ENCODE measurements around the gene TRIM69. TPM values are rescaled to one million over a fixed set of nuclear protein-coding genes. Genes with fewer than 3 reads are reported as not detected.
A peak's percentile ranks its signal among the peaks of the same experiment; 100 is the strongest.
"Not testable (repeated sequence)": the region's sequence is repeated elsewhere in the genome, so short reads cannot be mapped to it uniquely, and the experiment has no call there.

Gene TRIM69
- 10 to 100 TPM; 14.9 to 23.4 (median 19.0) TPM for polyA plus RNA-seq

DNA sequence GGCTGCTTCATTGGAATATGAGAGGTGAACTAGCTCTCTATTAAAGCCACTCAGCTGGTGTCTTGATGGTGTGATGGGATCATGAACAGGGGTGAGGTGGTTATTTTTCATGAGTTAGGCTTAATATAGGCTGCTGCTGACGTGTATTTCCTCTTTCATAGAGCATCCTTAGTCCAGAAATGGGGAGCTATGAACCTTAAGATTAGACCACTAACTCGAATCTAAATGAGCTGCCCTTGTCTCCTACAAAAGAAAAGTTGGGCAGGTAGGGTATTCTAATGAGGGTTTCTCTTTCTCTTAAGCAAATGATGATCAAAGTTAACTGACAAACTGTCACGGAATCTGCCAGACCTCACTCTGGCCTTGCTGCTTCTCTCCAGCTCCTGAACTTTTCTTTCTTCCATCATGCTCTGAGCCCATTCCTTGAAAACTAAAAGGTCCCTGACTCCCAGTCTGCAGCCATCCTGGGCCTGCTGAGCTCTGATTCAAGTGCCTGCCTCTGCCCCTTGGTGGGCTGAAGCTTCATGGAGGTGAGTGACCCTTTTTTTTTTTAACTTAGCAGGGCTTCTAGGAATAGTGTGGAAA, at the start of gene TRIM69:
TSS of gene TRIM69 (plus strand) at position 348 of the 585 bp plus-strand sequence. CDS start at position 525, 177 bp downstream.
- H3K4me1 Mint-ChIP-seq = peaks cover 28 to 42% of the 10 kb centered on the region in 2 donors
- H3K27me3 Mint-ChIP-seq (ENCODE audit: low read depth in 3 of 3) = peaks cover 0 to 1% (median 0%) of the 10 kb centered on the region in 3 donors
- peaks cover 0 to 10% (median 5%) of the 10 kb centered on the region in 3 donors for H3K36me3 Mint-ChIP-seq
- no peaks in the 10 kb centered on the region for H3K9me3 Mint-ChIP-seq
- peak within 1 kb of the TSS in 1 of 5 donors; percentile 56 for H3K4me3 Mint-ChIP-seq
- DNase-seq = no peak
- H3K27ac Mint-ChIP-seq = peak within 1 kb of the TSS in 5 of 6 donors; percentile 24 to 93 (median 87)

DNA sequence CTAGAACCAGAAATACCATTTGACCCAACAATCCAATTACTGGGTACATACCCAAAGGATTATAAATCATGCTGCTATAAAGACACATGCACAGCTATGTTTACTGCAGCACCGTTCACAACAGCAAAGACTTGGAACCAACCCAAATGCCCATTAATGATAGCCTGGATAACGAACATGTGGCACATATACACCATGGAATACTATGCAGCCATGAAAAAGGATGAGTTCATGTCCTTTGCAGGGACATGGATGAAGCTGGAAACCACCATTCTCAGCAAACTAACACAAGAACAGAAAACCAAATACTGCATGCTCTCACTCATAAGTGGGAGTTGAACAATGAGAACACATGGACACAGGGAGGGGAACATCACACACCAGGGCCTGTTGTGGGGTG, 47.0 kb upstream of the TRIM69 start:
- peaks cover 20 to 36% (median 25%) of the 10 kb centered on the region in 3 donors for H3K36me3 Mint-ChIP-seq
- H3K4me1 Mint-ChIP-seq = peaks cover 50 to 64% of the 10 kb centered on the region in 2 donors
- DNase-seq; H3K27me3 Mint-ChIP-seq (ENCODE audit: low read depth in 3 of 3): not testable (repeated sequence)
- peaks cover 22 to 49% (median 38%) of the 10 kb centered on the region in 6 donors for H3K9me3 Mint-ChIP-seq
- peak overlapping the region in 2 of 5 donors; percentile 42 to 61 for H3K4me3 Mint-ChIP-seq
- H3K27ac Mint-ChIP-seq = peak overlapping the region in 2 of 6 donors; percentile 69 to 71

- DNase-seq = peak in 1 of 3 donors; percentile 28
- Mint-ChIP-seq H3K9me3 (peaks cover 19 to 40% (median 33%) of the 10 kb centered on the region in 6 donors), H3K4me3 (peak overlapping the region in 2 of 5 donors; percentile 38), H3K27ac (peak overlapping the region in 3 of 6 donors; percentile 56 to 67 (median 62)), H3K4me1 (peaks cover 45 to 59% of the 10 kb centered on the region in 2 donors), H3K36me3 (peaks cover 18 to 36% (median 21%) of the 10 kb centered on the region in 3 donors)
- H3K27me3 Mint-ChIP-seq (ENCODE audit: low read depth in 3 of 3) = not testable (repeated sequence)
These were observed 46.1 kb upstream of the TRIM69 start for GRCh38 chr15:44690245-44690644.

DNA sequence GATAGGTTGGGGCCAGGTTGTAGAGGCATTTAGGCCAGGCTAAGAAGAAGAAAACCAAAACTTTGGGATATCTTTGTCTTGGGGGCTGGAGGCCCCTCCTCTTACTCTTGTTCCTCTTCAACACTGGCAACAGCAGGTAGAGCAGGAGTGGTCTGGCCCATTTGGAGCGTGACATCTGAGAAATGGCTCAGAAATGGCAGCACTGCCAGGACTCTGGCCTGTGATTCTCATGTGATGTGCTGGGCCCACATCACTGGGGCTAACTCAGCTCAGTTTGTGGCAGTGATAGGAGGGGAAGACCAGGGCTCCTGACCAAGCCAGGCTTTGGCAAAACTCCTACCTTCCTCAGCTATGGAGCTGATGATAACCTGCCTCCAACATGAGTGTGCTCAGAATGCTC, 43.7 kb upstream of the TRIM69 start:
- DNase-seq = no peak
- peaks cover 5 to 18% (median 16%) of the 10 kb centered on the region in 6 donors for H3K9me3 Mint-ChIP-seq
- no peak overlapping the region for H3K4me3 Mint-ChIP-seq
- H3K27ac Mint-ChIP-seq = peak overlapping the region in 2 of 6 donors; percentile 43 to 58
- peaks cover 25 to 45% of the 10 kb centered on the region in 2 donors for H3K4me1 Mint-ChIP-seq
- H3K27me3 Mint-ChIP-seq (ENCODE audit: low read depth in 3 of 3) = peaks cover 0 to 5% (median under 1%) of the 10 kb centered on the region in 3 donors
- peaks cover 6 to 26% (median 10%) of the 10 kb centered on the region in 3 donors for H3K36me3 Mint-ChIP-seq

DNA sequence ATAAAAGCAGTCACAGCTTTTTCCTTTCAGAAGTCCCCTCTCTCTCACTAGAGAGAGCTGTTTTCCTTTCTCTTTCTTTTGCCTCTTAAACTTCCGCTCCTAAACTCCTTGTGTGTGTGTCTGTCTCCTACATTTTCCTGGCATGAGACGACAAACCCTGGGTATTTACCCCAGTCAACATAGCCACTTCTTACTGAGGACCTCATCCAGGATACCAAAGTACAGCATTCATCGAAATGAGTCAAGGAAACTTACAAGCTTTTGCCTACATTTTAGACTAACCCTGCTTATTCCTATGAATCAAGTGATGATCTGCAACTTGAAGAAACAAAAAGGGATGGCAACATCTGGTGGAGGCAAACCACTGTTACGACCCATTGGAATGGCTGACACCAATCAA, 41.9 kb upstream of the TRIM69 start:
- H3K27me3 Mint-ChIP-seq (ENCODE audit: low read depth in 3 of 3) = peaks cover 0 to 5% (median 2%) of the 10 kb centered on the region in 3 donors
- peaks cover 0 to 1% (median under 1%) of the 10 kb centered on the region in 6 donors for H3K9me3 Mint-ChIP-seq
- peaks cover 0 to 12% (median 0%) of the 10 kb centered on the region in 3 donors for H3K36me3 Mint-ChIP-seq
- H3K27ac Mint-ChIP-seq = peak overlapping the region in 4 of 6 donors; percentile 24 to 71 (median 40)
- H3K4me1 Mint-ChIP-seq = peaks cover 15 to 33% of the 10 kb centered on the region in 2 donors
- no peak for DNase-seq
- no peak overlapping the region for H3K4me3 Mint-ChIP-seq

DNA sequence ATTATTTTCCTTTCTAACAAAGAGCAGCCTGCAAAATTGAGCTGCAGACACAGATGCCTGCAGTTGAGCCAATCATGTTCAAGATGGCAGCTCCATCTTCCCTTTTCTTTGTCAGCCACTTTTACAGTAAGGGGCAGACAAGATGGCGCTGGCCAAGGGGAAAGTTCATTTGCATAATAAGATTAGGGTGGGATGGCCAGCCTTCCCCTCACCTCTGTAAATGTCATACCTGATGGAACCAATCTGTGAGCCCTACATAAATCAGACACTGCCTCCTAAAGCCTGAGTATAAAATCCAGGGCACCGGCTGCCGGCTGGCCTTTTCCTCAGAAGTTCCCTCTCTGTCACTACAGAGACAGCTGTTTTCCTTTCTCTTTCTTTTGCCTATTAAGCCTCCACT, 41.0 kb upstream of the TRIM69 start:
- Mint-ChIP-seq H3K9me3 (no peaks in the 10 kb centered on the region), H3K36me3 (peaks cover 0 to 12% (median 0%) of the 10 kb centered on the region in 3 donors), H3K4me1 (peaks cover 12 to 29% of the 10 kb centered on the region in 2 donors), H3K27me3 (ENCODE audit: low read depth in 3 of 3) (peaks cover 0 to 5% (median 2%) of the 10 kb centered on the region in 3 donors), H3K4me3 (no peak overlapping the region), H3K27ac (peak overlapping the region in 4 of 6 donors; percentile 21 to 56 (median 40))
- no peak for DNase-seq

- Mint-ChIP-seq H3K27ac (peak overlapping the region in 5 of 6 donors; percentile 3 to 83 (median 56)), H3K4me1 (peaks cover 12 to 28% of the 10 kb centered on the region in 2 donors), H3K27me3 (ENCODE audit: low read depth in 3 of 3) (peaks cover 0 to 8% (median 2%) of the 10 kb centered on the region in 3 donors), H3K4me3 (no peak overlapping the region), H3K9me3 (peaks cover 0 to 7% (median 2%) of the 10 kb centered on the region in 6 donors), H3K36me3 (peaks cover 1 to 21% (median 4%) of the 10 kb centered on the region in 3 donors)
- no peak for DNase-seq
These were observed 39.3 kb upstream of the TRIM69 start for GRCh38 chr15:44697014-44697413.

GRCh38 chr15:44698641-44699040, 37.7 kb upstream of the TRIM69 start:
- DNase-seq = no peak
- H3K27me3 Mint-ChIP-seq (ENCODE audit: low read depth in 3 of 3) = peaks cover 0 to 8% (median 2%) of the 10 kb centered on the region in 3 donors
- peaks cover 0 to 19% (median 10%) of the 10 kb centered on the region in 6 donors for H3K9me3 Mint-ChIP-seq
- H3K4me1 Mint-ChIP-seq = peaks cover 15 to 32% of the 10 kb centered on the region in 2 donors
- peaks cover 10 to 28% (median 11%) of the 10 kb centered on the region in 3 donors for H3K36me3 Mint-ChIP-seq
- no peak overlapping the region for H3K4me3 Mint-ChIP-seq
- no peak overlapping the region for H3K27ac Mint-ChIP-seq

- H3K4me3 Mint-ChIP-seq; DNase-seq; H3K27ac Mint-ChIP-seq; H3K27me3 Mint-ChIP-seq (ENCODE audit: low read depth in 3 of 3): not testable (repeated sequence)
- peaks cover 15 to 20% (median 19%) of the 10 kb centered on the region in 3 donors for H3K36me3 Mint-ChIP-seq
- peaks cover 11 to 20% of the 10 kb centered on the region in 2 donors for H3K4me1 Mint-ChIP-seq
- H3K9me3 Mint-ChIP-seq = peaks cover 0 to 23% (median 12%) of the 10 kb centered on the region in 6 donors
These were observed 35.7 kb upstream of the TRIM69 start for GRCh38 chr15:44700676-44701075.

- peak overlapping the region in 1 of 6 donors; percentile 35 for H3K27ac Mint-ChIP-seq
- DNase-seq = no peak
- H3K4me1 Mint-ChIP-seq = peaks cover 30 to 45% of the 10 kb centered on the region in 2 donors
- H3K36me3 Mint-ChIP-seq = peaks cover 18 to 25% (median 24%) of the 10 kb centered on the region in 3 donors
- H3K4me3 Mint-ChIP-seq = no peak overlapping the region
- H3K27me3 Mint-ChIP-seq (ENCODE audit: low read depth in 3 of 3) = peaks cover under 1 to 10% (median 6%) of the 10 kb centered on the region in 3 donors
- H3K9me3 Mint-ChIP-seq = peaks cover 0 to 19% (median 11%) of the 10 kb centered on the region in 6 donors
These were observed 30.3 kb upstream of the TRIM69 start for GRCh38 chr15:44705986-44706385.

- Mint-ChIP-seq H3K9me3 (peaks cover 0 to 19% (median 11%) of the 10 kb centered on the region in 6 donors), H3K36me3 (peaks cover 22 to 27% (median 23%) of the 10 kb centered on the region in 3 donors), H3K4me3 (no peak overlapping the region), H3K27ac (peak overlapping the region in 1 of 6 donors; percentile 35), H3K27me3 (ENCODE audit: low read depth in 3 of 3) (peaks cover 5 to 14% (median 10%) of the 10 kb centered on the region in 3 donors), H3K4me1 (peaks cover 32 to 47% of the 10 kb centered on the region in 2 donors)
- DNase-seq = no peak
These were observed 29.9 kb upstream of the TRIM69 start for GRCh38 chr15:44706401-44706800.

- peaks cover 12 to 21% (median 17%) of the 10 kb centered on the region in 3 donors for H3K27me3 Mint-ChIP-seq (ENCODE audit: low read depth in 3 of 3)
- H3K36me3 Mint-ChIP-seq = peaks cover 20 to 32% (median 26%) of the 10 kb centered on the region in 3 donors
- no peak for DNase-seq
- H3K9me3 Mint-ChIP-seq = peaks cover 0 to 16% (median 7%) of the 10 kb centered on the region in 6 donors
- no peak overlapping the region for H3K4me3 Mint-ChIP-seq
- H3K27ac Mint-ChIP-seq = peak overlapping the region in 1 of 6 donors; percentile 62
- peaks cover 29 to 42% of the 10 kb centered on the region in 2 donors for H3K4me1 Mint-ChIP-seq
These were observed 29.2 kb upstream of the TRIM69 start for GRCh38 chr15:44706946-44707636.

DNA sequence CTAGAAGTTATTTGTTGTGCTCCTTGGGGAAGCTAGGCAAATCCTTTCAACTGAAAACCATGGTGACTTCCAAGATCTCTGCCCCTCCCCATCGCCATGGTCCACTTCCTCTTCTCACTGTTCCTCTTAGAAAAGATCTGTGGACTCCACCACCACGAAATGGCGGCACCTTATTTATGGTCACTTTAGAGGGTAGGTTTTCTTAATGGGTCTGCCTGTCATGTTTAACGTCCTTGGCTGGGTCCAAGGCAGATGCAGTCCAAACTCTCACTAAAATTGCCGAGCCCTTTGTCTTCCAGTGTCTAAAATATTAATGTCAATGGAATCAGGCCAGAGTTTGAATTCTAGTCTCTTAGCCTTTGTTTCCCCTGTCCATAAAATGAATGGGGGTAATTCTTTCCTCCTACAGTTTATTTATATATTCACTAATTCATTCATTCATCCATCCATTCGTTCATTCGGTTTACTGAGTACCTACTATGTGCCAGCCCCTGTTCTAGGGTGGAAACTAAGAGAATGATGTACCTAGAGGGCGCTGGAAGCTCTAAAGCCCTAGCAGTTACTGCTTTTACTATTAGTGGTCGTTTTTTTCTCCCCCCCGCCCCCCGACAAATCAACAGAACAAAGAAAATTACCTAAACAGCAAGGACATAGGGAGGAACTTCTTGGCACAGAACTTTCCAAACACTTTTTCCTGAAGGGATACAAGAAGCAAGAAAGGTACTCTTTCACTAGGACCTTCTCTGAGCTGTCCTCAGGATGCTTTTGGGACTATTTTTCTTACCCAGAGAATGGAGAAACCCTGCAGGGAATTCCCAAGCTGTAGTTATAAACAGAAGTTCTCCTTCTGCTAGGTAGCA, 25.9 kb upstream of the TRIM69 start:
- H3K36me3 Mint-ChIP-seq = peaks cover 42 to 44% (median 43%) of the 10 kb centered on the region in 3 donors

More for the DNA sequence above, 25.9 kb upstream of the TRIM69 start:
- DNase-seq = peak; percentile 56 to 65 (median 63)
- H3K27ac Mint-ChIP-seq = peak overlapping the region; percentile 100
- peaks cover 42 to 61% of the 10 kb centered on the region in 2 donors for H3K4me1 Mint-ChIP-seq
- H3K27me3 Mint-ChIP-seq (ENCODE audit: low read depth in 3 of 3) = peaks cover 32 to 48% (median 38%) of the 10 kb centered on the region in 3 donors
- H3K4me3 Mint-ChIP-seq = peak overlapping the region; percentile 86 to 100 (median 99)
- H3K9me3 Mint-ChIP-seq = peaks cover 0 to 3% (median 0%) of the 10 kb centered on the region in 6 donors

All from immature natural killer cell (primary cell).